Muscle layer of duodenum (tissue), 2 donors: ENCODE results near the gene CIAO3.
"Not testable (repeated sequence)": the region's sequence is repeated elsewhere in the genome, so short reads cannot be mapped to it uniquely, and the experiment has no call there.

ENCODE experiments used
- H3K27ac ChIP-seq: one replicate; pipeline ENCODE4 v1.7.0; 2013; ENCODE audit warnings: mild to moderate bottlenecking, low read length
- H3K27me3 ChIP-seq: one replicate; pipeline ENCODE4 v1.7.0; 2013; ENCODE audit warnings: low read depth, mild to moderate bottlenecking, control low read depth, low read length
- H3K36me3 ChIP-seq, 2 donors: one replicate each; pipeline ENCODE4 v1.7.0; 2013; ENCODE audit warnings: low read length in 2 of 2, control low read depth in 1 of 2, mild to moderate bottlenecking in 1 of 2; ENCODE audit not compliant: insufficient read depth in 2 of 2, control insufficient read depth in 1 of 2
- H3K4me1 ChIP-seq, 2 donors: one replicate each; pipeline ENCODE4 v1.7.0; 2013; ENCODE audit warnings: low read length in 2 of 2, mild to moderate bottlenecking in 2 of 2, control low read depth in 1 of 2, moderate library complexity in 1 of 2; ENCODE audit not compliant: insufficient read depth in 2 of 2, control insufficient read depth in 1 of 2
- H3K4me3 ChIP-seq, 2 donors: one replicate each; pipeline ENCODE4 v1.7.0; 2013; ENCODE audit warnings: low read length in 2 of 2, low read depth in 1 of 2, mild to moderate bottlenecking in 1 of 2
- H3K9me3 ChIP-seq, 2 donors: one replicate each; pipeline ENCODE4 v1.7.0; 2013; ENCODE audit warnings: low read length in 2 of 2, control low read depth in 1 of 2, mild to moderate bottlenecking in 1 of 2; ENCODE audit not compliant: control insufficient read depth in 1 of 2
- donor health status: healthy.

Gene CIAO3

GRCh38 chr16:782766-783403, 42.1 kb upstream of the CIAO3 start:
- Histone ChIP-seq H3K27me3 (no peaks in the 10 kb centered on the region), H3K27ac (no peak overlapping the region), H3K36me3 (peaks cover 0 to 6% of the 10 kb centered on the region in 2 donors), H3K4me1 (peaks cover 0 to 16% of the 10 kb centered on the region in 2 donors), H3K9me3 (no peaks in the 10 kb centered on the region), H3K4me3 (no peak overlapping the region)

- Histone ChIP-seq H3K27me3 (no peaks in the 10 kb centered on the region), H3K4me1 (peaks cover 0 to 11% of the 10 kb centered on the region in 2 donors), H3K36me3 (peaks cover 0 to 6% of the 10 kb centered on the region in 2 donors), H3K4me3 (no peak overlapping the region), H3K9me3 (no peaks in the 10 kb centered on the region), H3K27ac (no peak overlapping the region)
Measured at GRCh38 chr16:782258-782657, 41.5 kb upstream of the CIAO3 start.

GRCh38 chr16:781346-782010, 40.7 kb upstream of the CIAO3 start:
- Histone ChIP-seq H3K4me1 (peaks cover 0 to 5% of the 10 kb centered on the region in 2 donors), H3K36me3 (peaks cover 0 to 6% of the 10 kb centered on the region in 2 donors), H3K27me3 (no peaks in the 10 kb centered on the region), H3K27ac (no peak overlapping the region), H3K9me3 (no peaks in the 10 kb centered on the region), H3K4me3 (no peak overlapping the region)

- Histone ChIP-seq H3K36me3 (no peaks in the 10 kb centered on the region), H3K9me3 (no peaks in the 10 kb centered on the region), H3K4me1 (peaks cover 0 to 5% of the 10 kb centered on the region in 2 donors), H3K27ac (no peak overlapping the region), H3K4me3 (no peak overlapping the region), H3K27me3 (no peaks in the 10 kb centered on the region)
Measured at GRCh38 chr16:780296-780695, 39.5 kb upstream of the CIAO3 start.

- Histone ChIP-seq H3K36me3 (no peaks in the 10 kb centered on the region), H3K27ac (no peak overlapping the region), H3K4me1 (peaks cover 0 to 5% of the 10 kb centered on the region in 2 donors), H3K4me3 (no peak overlapping the region), H3K27me3 (no peaks in the 10 kb centered on the region), H3K9me3 (no peaks in the 10 kb centered on the region)
Measured at GRCh38 chr16:779561-779960, 38.8 kb upstream of the CIAO3 start.

- no peaks in the 10 kb centered on the region for H3K36me3 ChIP-seq
- no peaks in the 10 kb centered on the region for H3K9me3 ChIP-seq
- no peak overlapping the region for H3K4me3 ChIP-seq
- no peaks in the 10 kb centered on the region for H3K27me3 ChIP-seq
- peaks cover 0 to 5% of the 10 kb centered on the region in 2 donors for H3K4me1 ChIP-seq
- H3K27ac ChIP-seq = no peak overlapping the region
Measured at GRCh38 chr16:778909-779527, 38.2 kb upstream of the CIAO3 start.

GRCh38 chr16:778447-778846, 37.6 kb upstream of the CIAO3 start:
- H3K4me3 ChIP-seq = no peak overlapping the region
- H3K9me3 ChIP-seq = no peaks in the 10 kb centered on the region
- H3K4me1 ChIP-seq = peaks cover 0 to 1% of the 10 kb centered on the region in 2 donors
- no peaks in the 10 kb centered on the region for H3K27me3 ChIP-seq
- H3K36me3 ChIP-seq = no peaks in the 10 kb centered on the region
- no peak overlapping the region for H3K27ac ChIP-seq

GRCh38 chr16:777826-778225, 37.0 kb upstream of the CIAO3 start:
- H3K27me3 ChIP-seq = no peaks in the 10 kb centered on the region
- H3K4me1 ChIP-seq = no peaks in the 10 kb centered on the region
- H3K27ac ChIP-seq = no peak overlapping the region
- H3K9me3 ChIP-seq = no peaks in the 10 kb centered on the region
- H3K36me3 ChIP-seq = no peaks in the 10 kb centered on the region
- H3K4me3 ChIP-seq = no peak overlapping the region

- no peaks in the 10 kb centered on the region for H3K4me1 ChIP-seq
- no peak overlapping the region for H3K27ac ChIP-seq
- no peaks in the 10 kb centered on the region for H3K9me3 ChIP-seq
- no peaks in the 10 kb centered on the region for H3K36me3 ChIP-seq
- no peak overlapping the region for H3K4me3 ChIP-seq
- no peaks in the 10 kb centered on the region for H3K27me3 ChIP-seq
Measured at GRCh38 chr16:776824-777223, 36.0 kb upstream of the CIAO3 start.

- H3K9me3 ChIP-seq, H3K36me3 ChIP-seq, H3K27me3 ChIP-seq, H3K27ac ChIP-seq, H3K4me1 ChIP-seq, H3K4me3 ChIP-seq: not testable (repeated sequence)
Measured at GRCh38 chr16:776298-776697, 35.5 kb upstream of the CIAO3 start.

- Histone ChIP-seq H3K27ac (no peak overlapping the region), H3K4me3 (no peak overlapping the region), H3K4me1 (no peaks in the 10 kb centered on the region), H3K36me3 (no peaks in the 10 kb centered on the region), H3K27me3 (no peaks in the 10 kb centered on the region), H3K9me3 (no peaks in the 10 kb centered on the region)
Measured at GRCh38 chr16:775236-775796, 34.5 kb upstream of the CIAO3 start.
